Activated CD8-positive, alpha-beta memory T cell treated with anti-CD3 and anti-CD28 coated beads, Interleukin-2, amount 10 ng/mL, durations not matched to agents 7 days and 5 days (primary cell): ENCODE data around the gene ALS2CL. TPM values are rescaled to one million over a fixed set of nuclear protein-coding genes. Genes with fewer than 3 reads are reported as not detected.

Experiments
- ATAC-seq: fragments of 150-1000 bp; cut with Tn5 transposase; one replicate; pipeline ENCODE4 v1.10.0; 2021; ENCODE audit warnings: moderate library complexity
- CTCF ChIA-PET: fragments of 350-600 bp; sonication (Branson Sonifier 250); formaldehyde crosslinking; loops from one replicate; lab custom pipeline; 2021; ENCODE audit warnings: antibody characterized with exemption; lab: Charles Lee
- DNase-seq: peaks from one replicate; pipeline ENCODE4 v3.0.0-alpha.2; 2020
- H3K27ac Mint-ChIP-seq: one replicate; pipeline ENCODE4 v1.8.0; 2021; ENCODE audit warnings: mild to moderate bottlenecking, mixed read lengths
- H3K27me3 Mint-ChIP-seq: one replicate; pipeline ENCODE4 v1.8.0; 2021; ENCODE audit warnings: mixed read lengths
- H3K36me3 Mint-ChIP-seq: one replicate; pipeline ENCODE4 v1.8.0; 2021; ENCODE audit warnings: mild to moderate bottlenecking, mixed read lengths
- H3K4me1 Mint-ChIP-seq: one replicate; pipeline ENCODE4 v1.8.0; 2021; ENCODE audit warnings: mixed read lengths
- H3K4me3 Mint-ChIP-seq: one replicate; pipeline ENCODE4 v1.8.0; 2021; ENCODE audit warnings: mild to moderate bottlenecking, moderate library complexity, mixed read lengths
- H3K9me3 Mint-ChIP-seq: one replicate; pipeline ENCODE4 v1.8.0; 2022; ENCODE audit warnings: low read depth, mixed read lengths
- total RNA-seq, 2 experiments: library from RNA; stranded (reverse); gene quantifications; one replicate each; pipeline ENCODE4 v1.2.3, GENCODE V29; 2021

ALS2CL gene
- total RNA-seq, 2 experiments from 2014 or later: 0.09 to 0.58 TPM

DNA sequence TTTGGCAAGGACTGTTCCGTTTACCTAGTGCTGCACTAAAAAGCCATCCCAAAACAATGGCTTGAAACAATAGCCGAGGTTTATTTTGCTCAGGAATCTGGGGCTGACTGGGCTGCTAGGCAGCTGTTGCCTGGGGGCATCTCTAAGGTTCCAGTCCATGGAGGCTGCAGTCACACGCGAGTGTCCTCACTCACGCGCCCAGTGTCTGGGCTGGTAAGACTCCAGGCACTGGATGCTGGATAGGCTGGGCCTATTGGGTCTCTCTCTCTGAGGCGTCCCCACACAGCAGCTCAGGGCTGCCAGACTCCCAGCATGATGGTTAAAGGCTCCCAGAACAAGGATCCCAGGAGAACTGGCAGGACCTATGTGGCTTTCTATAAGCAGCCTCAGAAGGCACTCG is 34.2 kb downstream of the ALS2CL start:
- Mint-ChIP-seq H3K4me1 (peaks cover 3% of the 10 kb centered on the region), H3K27ac (no peak overlapping the region), H3K9me3 (no peaks in the 10 kb centered on the region), H3K27me3 (peaks cover 20% of the 10 kb centered on the region), H3K36me3 (no peaks in the 10 kb centered on the region), H3K4me3 (no peak overlapping the region)
- CTCF ChIA-PET: no interaction called here
- DNase-seq: peak; percentile 33
- no peak for ATAC-seq

- Mint-ChIP-seq H3K4me3 (no peak overlapping the region), H3K9me3 (peaks cover 4% of the 10 kb centered on the region), H3K4me1 (peaks cover 3% of the 10 kb centered on the region), H3K36me3 (no peaks in the 10 kb centered on the region), H3K27me3 (peaks cover 22% of the 10 kb centered on the region), H3K27ac (no peak overlapping the region)
- DNase-seq (peak; percentile 26), ATAC-seq (no peak)
- CTCF ChIA-PET: interaction anchor here (1.4 kb wide), 1 partner anchor 168 kb away, joined by 3 read pairs; no protein-coding TSS in a partner anchor
Measured at GRCh38 chr3:46656778-46657556, 36.5 kb downstream of the ALS2CL start.

- Mint-ChIP-seq H3K36me3 (no peaks in the 10 kb centered on the region), H3K9me3 (peaks cover 4% of the 10 kb centered on the region), H3K27ac (no peak overlapping the region), H3K4me3 (no peak overlapping the region), H3K4me1 (peaks cover 3% of the 10 kb centered on the region), H3K27me3 (peaks cover 31% of the 10 kb centered on the region)
- DNase-seq: no peak
- CTCF ChIA-PET: no interaction called here
- ATAC-seq: no peak
Measured at GRCh38 chr3:46655271-46655670, 38.2 kb downstream of the ALS2CL start.

DNA sequence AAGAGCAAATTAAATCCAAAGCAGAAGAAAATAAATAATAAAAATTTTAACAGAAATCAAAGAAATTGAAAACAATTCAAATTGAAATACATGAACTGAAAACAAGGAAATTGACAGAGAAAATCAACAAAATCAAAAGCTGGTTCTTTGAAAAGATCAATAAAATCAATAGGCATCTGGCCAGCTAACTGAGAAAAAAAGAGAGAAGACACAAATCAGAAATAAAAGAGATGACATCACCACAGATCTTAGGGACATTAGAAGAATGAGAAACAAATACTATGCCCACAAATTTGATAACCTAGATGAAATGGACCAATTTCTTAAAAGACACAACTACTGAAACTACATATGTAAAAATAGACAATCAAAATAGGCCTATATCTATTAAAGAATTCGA is 42.4 kb downstream of the ALS2CL start:
- H3K4me1 Mint-ChIP-seq: no peaks in the 10 kb centered on the region
- CTCF ChIA-PET: interaction anchor here (1.0 kb wide), 1 partner anchor 21 kb away, joined by 4 read pairs; no protein-coding TSS in a partner anchor
- H3K4me3 Mint-ChIP-seq: no peak overlapping the region
- ATAC-seq (no peak), DNase-seq (no peak)
- H3K36me3 Mint-ChIP-seq: no peaks in the 10 kb centered on the region
- peaks cover 46% of the 10 kb centered on the region for H3K27me3 Mint-ChIP-seq
- H3K9me3 Mint-ChIP-seq: peaks cover 4% of the 10 kb centered on the region
- no peak overlapping the region for H3K27ac Mint-ChIP-seq

- H3K27ac Mint-ChIP-seq: no peak overlapping the region
- peaks cover 4% of the 10 kb centered on the region for H3K9me3 Mint-ChIP-seq
- ATAC-seq (no peak), DNase-seq (no peak)
- H3K4me1 Mint-ChIP-seq: no peaks in the 10 kb centered on the region
- H3K36me3 Mint-ChIP-seq: no peaks in the 10 kb centered on the region
- H3K4me3 Mint-ChIP-seq: no peak overlapping the region
- CTCF ChIA-PET: interaction anchor here (1.0 to 1.7 kb wide), 2 partner anchors 20 to 161 kb away, joined by 3 read pairs; no protein-coding TSS in a partner anchor
- peaks cover 41% of the 10 kb centered on the region for H3K27me3 Mint-ChIP-seq
Measured at GRCh38 chr3:46649436-46649835, 44.0 kb downstream of the ALS2CL start.

DNA sequence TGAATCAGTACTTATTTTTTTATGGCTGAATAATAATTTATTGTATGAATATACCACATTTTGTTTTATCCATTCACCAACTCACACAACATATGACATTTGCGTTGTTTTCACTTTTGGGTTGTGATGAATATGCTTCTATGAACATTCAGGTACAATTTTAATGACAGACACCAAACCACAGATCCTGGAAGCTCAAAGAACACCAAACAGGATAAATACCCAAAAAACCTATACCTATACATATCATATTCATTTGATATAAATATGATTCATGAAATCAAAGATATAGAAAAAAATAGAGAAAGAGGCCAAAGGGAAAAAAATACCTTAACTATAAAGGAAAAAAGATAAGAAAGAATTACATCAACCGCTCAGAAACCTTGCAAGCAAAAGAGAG is 45.4 kb downstream of the ALS2CL start:
- H3K9me3 Mint-ChIP-seq: peaks cover 4% of the 10 kb centered on the region
- ATAC-seq: no peak
- no peak for DNase-seq
- H3K36me3 Mint-ChIP-seq: no peaks in the 10 kb centered on the region
- H3K4me1 Mint-ChIP-seq: no peaks in the 10 kb centered on the region
- peaks cover 48% of the 10 kb centered on the region for H3K27me3 Mint-ChIP-seq
- CTCF ChIA-PET: interaction anchor here (1.7 kb wide), 1 partner anchor 18 kb away, joined by 3 read pairs; no protein-coding TSS in a partner anchor
- no peak overlapping the region for H3K27ac Mint-ChIP-seq
- H3K4me3 Mint-ChIP-seq: no peak overlapping the region

- no peak overlapping the region for H3K4me3 Mint-ChIP-seq
- peaks cover 53% of the 10 kb centered on the region for H3K27me3 Mint-ChIP-seq
- DNase-seq (no peak), ATAC-seq (no peak)
- no peaks in the 10 kb centered on the region for H3K9me3 Mint-ChIP-seq
- H3K4me1 Mint-ChIP-seq: no peaks in the 10 kb centered on the region
- CTCF ChIA-PET: no interaction called here
- H3K27ac Mint-ChIP-seq: no peak overlapping the region
- H3K36me3 Mint-ChIP-seq: no peaks in the 10 kb centered on the region
Measured at GRCh38 chr3:46646700-46647099, 46.8 kb downstream of the ALS2CL start.

- H3K36me3 Mint-ChIP-seq: no peaks in the 10 kb centered on the region
- no peak overlapping the region for H3K4me3 Mint-ChIP-seq
- no peaks in the 10 kb centered on the region for H3K9me3 Mint-ChIP-seq
- H3K4me1 Mint-ChIP-seq: no peaks in the 10 kb centered on the region
- H3K27me3 Mint-ChIP-seq: peaks cover 56% of the 10 kb centered on the region
- ATAC-seq (no peak), DNase-seq (no peak)
- CTCF ChIA-PET: no interaction called here
- no peak overlapping the region for H3K27ac Mint-ChIP-seq
Measured at GRCh38 chr3:46643701-46644100, 49.8 kb downstream of the ALS2CL start.

DNA sequence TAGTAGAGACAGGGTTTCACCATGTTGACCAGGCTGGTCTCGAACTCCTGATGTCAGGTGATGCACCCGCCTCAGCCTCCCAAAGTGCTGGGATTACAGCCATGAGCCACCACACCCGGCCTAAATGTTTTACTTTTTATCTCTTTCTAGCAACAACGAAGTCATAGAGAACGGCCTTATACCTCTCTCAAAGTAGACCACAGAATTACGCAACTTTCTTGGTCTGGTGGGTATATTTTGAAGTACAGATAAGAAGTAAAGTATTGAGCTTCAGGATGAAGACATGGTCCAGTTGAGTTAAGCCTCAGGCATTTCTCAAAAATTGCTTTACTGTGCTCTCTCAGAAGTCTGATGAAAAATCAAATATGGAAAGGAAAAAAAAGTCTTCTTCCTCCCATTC is 50.5 kb downstream of the ALS2CL start:
- ATAC-seq (no peak), DNase-seq (no peak)
- H3K4me3 Mint-ChIP-seq: no peak overlapping the region
- CTCF ChIA-PET: interaction anchor here (0.9 kb wide), 1 partner anchor 11 kb away, joined by 3 read pairs; no protein-coding TSS in a partner anchor
- H3K27me3 Mint-ChIP-seq: peaks cover 54% of the 10 kb centered on the region
- no peak overlapping the region for H3K27ac Mint-ChIP-seq
- no peaks in the 10 kb centered on the region for H3K36me3 Mint-ChIP-seq
- H3K9me3 Mint-ChIP-seq: no peaks in the 10 kb centered on the region
- H3K4me1 Mint-ChIP-seq: no peaks in the 10 kb centered on the region

GRCh38 chr3:46640927-46641326 is 52.6 kb downstream of the ALS2CL start:
- Mint-ChIP-seq H3K4me3 (no peak overlapping the region), H3K9me3 (no peaks in the 10 kb centered on the region), H3K27me3 (peaks cover 47% of the 10 kb centered on the region), H3K4me1 (no peaks in the 10 kb centered on the region), H3K27ac (no peak overlapping the region), H3K36me3 (no peaks in the 10 kb centered on the region)
- CTCF ChIA-PET: interaction anchor here (0.6 to 2.4 kb wide), 3 partner anchors 11 to 152 kb away, joined by 3 to 9 read pairs (median 4); no protein-coding TSS in a partner anchor
- no peak for ATAC-seq
- DNase-seq: no peak

- ATAC-seq (no peak), DNase-seq (no peak)
- peaks cover 3% of the 10 kb centered on the region for H3K4me1 Mint-ChIP-seq
- H3K27ac Mint-ChIP-seq: no peak overlapping the region
- no peaks in the 10 kb centered on the region for H3K36me3 Mint-ChIP-seq
- H3K27me3 Mint-ChIP-seq: peaks cover 50% of the 10 kb centered on the region
- no peak overlapping the region for H3K4me3 Mint-ChIP-seq
- no peaks in the 10 kb centered on the region for H3K9me3 Mint-ChIP-seq
- CTCF ChIA-PET: interaction anchor here (2.4 kb wide), 1 partner anchor 150 kb away, joined by 9 read pairs; no protein-coding TSS in a partner anchor
Measured at GRCh38 chr3:46639221-46639620, 54.3 kb downstream of the ALS2CL start.

- Mint-ChIP-seq H3K36me3 (no peaks in the 10 kb centered on the region), H3K27ac (no peak overlapping the region), H3K27me3 (peaks cover 17% of the 10 kb centered on the region), H3K9me3 (no peaks in the 10 kb centered on the region), H3K4me1 (peaks cover 7% of the 10 kb centered on the region), H3K4me3 (no peak overlapping the region)
- no peak for ATAC-seq
- no peak for DNase-seq
- CTCF ChIA-PET: no interaction called here
Measured at GRCh38 chr3:46634856-46635255, 58.6 kb downstream of the ALS2CL start.

GRCh38 chr3:46632792-46633191 is 60.7 kb downstream of the ALS2CL start:
- no peak for DNase-seq
- Mint-ChIP-seq H3K27me3 (peaks cover 16% of the 10 kb centered on the region), H3K27ac (no peak overlapping the region), H3K36me3 (no peaks in the 10 kb centered on the region), H3K4me1 (peaks cover 12% of the 10 kb centered on the region), H3K9me3 (no peaks in the 10 kb centered on the region), H3K4me3 (no peak overlapping the region)
- ATAC-seq: no peak
- CTCF ChIA-PET: interaction anchor here (0.8 to 10.4 kb wide), 4 partner anchors 10 to 146 kb away, joined by 3 to 228 read pairs (median 4); no protein-coding TSS in a partner anchor
